HepG2 (cell line): ENCODE results near the gene DOHH. TPM values are rescaled to one million over a fixed set of nuclear protein-coding genes. Genes with fewer than 3 reads are reported as not detected.
A peak's percentile ranks its signal among the peaks of the same experiment; 100 is the strongest.

Experiments
- ATAC-seq: fragments of 200-7000 bp; cut with Tn5 transposase; 3 replicates; pipeline ENCODE4 v1.9.1; 2020; ENCODE audit warnings: mild to moderate bottlenecking, moderate library complexity
- BruUV-seq: library from RNA; stranded (reverse); fragments of 400-500 nt; replicated peaks from 2 replicates; lab custom pipeline; 2021; lab: Mats Ljungman, UMichigan
- CTCF ChIA-PET: fragments of 300-600 bp; formaldehyde crosslinking; extraction: SDS; loops from one replicate; lab custom pipeline; 2021; ENCODE audit warnings: low total read pairs, inconsistent platforms, low intra/inter-chr PET ratio; lab: Yijun Ruan, JAX
- POLR2A ChIA-PET: fragments of 350-600 bp; sonication (Branson Sonifier 250); formaldehyde crosslinking; loops from one replicate; lab custom pipeline; 2020; ENCODE audit warnings: antibody characterized with exemption, inconsistent platforms; lab: Yijun Ruan, JAX
- DNase-seq: peaks from one replicate; pipeline ENCODE4 v3.0.0-alpha.2; 2015; ENCODE audit warnings: low spot score
- FAIRE-seq: peaks from 3 replicates; lab custom pipeline; 2011; peaks lifted over from hg19 to GRCh38; lab: Jason Lieb, UNC
- H2AFZ ChIP-seq: one replicate; pipeline ENCODE4 v1.6.1; 2011; ENCODE audit warnings: low read length, inconsistent platforms
- H3K27ac ChIP-seq: fragments of 300-600 bp; 3 replicates; pipeline ENCODE4 v1.8.0; 2011; ENCODE audit warnings: mixed run types, mild to moderate bottlenecking, mixed read lengths, low read length, inconsistent platforms; ENCODE audit not compliant: insufficient read depth; ENCODE audit errors: extremely low read length
- H3K27me3 ChIP-seq, 2 experiments: fragments of 200-600 bp in 1 of 2; 2 replicates in 1 of 2; 3 replicates in 1 of 2; pipeline versions ENCODE4 v1.6.0 to v1.8.0; 2011; ENCODE audit warnings: low read length in 2 of 2, mild to moderate bottlenecking in 2 of 2, moderate library complexity in 2 of 2, inconsistent platforms in 1 of 2; ENCODE audit not compliant: insufficient read depth in 2 of 2, control insufficient read depth in 1 of 2
- H3K36me3 ChIP-seq, 2 experiments: fragments of 200-600 bp in 1 of 2; replicated peaks in 1 of 2; 2 replicates in 1 of 2; 3 replicates in 1 of 2; pipeline versions ENCODE4 v1.5.1 to v1.8.0; 2011; ENCODE audit warnings: low read length in 2 of 2, inconsistent platforms in 1 of 2; ENCODE audit not compliant: insufficient read depth in 2 of 2, control insufficient read depth in 1 of 2
- H3K4me1 ChIP-seq: 2 replicates; pipeline ENCODE4 v1.5.1; 2012; ENCODE audit warnings: low read length, inconsistent platforms; ENCODE audit not compliant: insufficient read depth
- H3K4me2 ChIP-seq: 2 replicates; pipeline ENCODE4 v1.6.0; 2011; ENCODE audit warnings: low read depth, low read length, inconsistent platforms
- H3K4me3 ChIP-seq, 3 experiments: fragments of 200-600 bp in 1 of 3; sonication (generic), shearing (Covaris generic) in 1 of 3; replicated peaks in 1 of 3; 2 replicates each; pipeline ENCODE4 v1.5.1; 2011 to 2016; ENCODE audit warnings: low read length in 3 of 3, inconsistent platforms in 2 of 3, low read depth in 2 of 3, mild to moderate bottlenecking in 2 of 3, control low read depth in 1 of 3, mixed read lengths in 1 of 3; ENCODE audit not compliant: insufficient read depth in 1 of 3
- H3K79me2 ChIP-seq: one replicate; pipeline ENCODE4 v1.6.1; 2011; ENCODE audit warnings: low read length, inconsistent platforms; ENCODE audit not compliant: insufficient read depth
- H3K9ac ChIP-seq: 2 replicates; pipeline ENCODE4 v1.6.0; 2011; ENCODE audit warnings: mild to moderate bottlenecking, low read depth, low read length, inconsistent platforms; ENCODE audit not compliant: insufficient read depth
- H3K9me3 ChIP-seq: 2 replicates; pipeline ENCODE4 v1.5.1; 2012; ENCODE audit warnings: mild to moderate bottlenecking, low read length
- H4K20me1 ChIP-seq: 2 replicates; pipeline ENCODE4 v1.6.0; 2011; ENCODE audit warnings: inconsistent platforms, mild to moderate bottlenecking, low read length, moderate library complexity; ENCODE audit not compliant: insufficient read depth
- AGO2 ChIP-seq: fragments of 200-400 bp; formaldehyde crosslinking; optimal IDR thresholded peaks from 2 replicates; pipeline ENCODE3; 2017; ENCODE audit warnings: mild to moderate bottlenecking, low read depth, low read length, moderate library complexity
- CTCF ChIP-seq: sonication (generic); formaldehyde crosslinking; IDR thresholded peaks from 2 replicates; pipeline ENCODE4 v1.5.0; 2020; ENCODE audit warnings: mild to moderate bottlenecking, missing genetic modification reagents, moderate library complexity
- KAT7 ChIP-seq: IDR thresholded peaks from 2 replicates; pipeline ENCODE4 v1.6.1; 2018; ENCODE audit warnings: borderline replicate concordance, missing compliant biosample characterization
- NFATC3 ChIP-seq: sonication (generic); formaldehyde crosslinking; IDR thresholded peaks from 2 replicates; pipeline ENCODE4 v1.5.1; 2020; ENCODE audit warnings: mild to moderate bottlenecking, missing genetic modification reagents
- ZC3H13 ChIP-seq: sonication (generic); formaldehyde crosslinking; IDR thresholded peaks from 2 replicates; pipeline ENCODE4 v1.8.1; 2023; ENCODE audit warnings: mild to moderate bottlenecking, missing genetic modification reagents, moderate library complexity
- ZNF530 ChIP-seq: sonication (generic); formaldehyde crosslinking; IDR thresholded peaks from 2 replicates; pipeline ENCODE4 v1.5.0; 2020; ENCODE audit warnings: low read depth, mild to moderate bottlenecking, missing genetic modification reagents
- ZNF652 ChIP-seq: IDR thresholded peaks from 2 replicates; pipeline ENCODE4 v1.6.1; 2016; ENCODE audit warnings: low read depth, borderline replicate concordance
- ZNF766 ChIP-seq: sonication (generic); formaldehyde crosslinking; IDR thresholded peaks from 2 replicates; pipeline ENCODE4 v1.5.0; 2020; ENCODE audit warnings: missing genetic modification reagents, borderline replicate concordance
- WGBS: methylation state at CpG from one replicate; pipeline ENCODE4 v1.1.6; 2017; ENCODE audit warnings: low lambda C conversion rate; 5-methylcytosine and 5-hydroxymethylcytosine counted together
- in situ Hi-C: cut with HindIII; loops from 2 replicates; pipeline ENCODE4 v1.10.0; 2017; ENCODE audit warnings: low pct_unique_long_range_greater_than_20kb; ENCODE audit not compliant: extremely low pct_ligation_motif_present
- intact Hi-C: fragments of 100-400 bp; cut with micrococcal nuclease; formaldehyde crosslinking; loops from one replicate; pipeline ENCODE4 v1.10.0; 2022; ENCODE audit not compliant: unreplicated experiment
- polyA plus RNA-seq, 8 experiments: library from polyadenylated mRNA; depleted of rRNA in 3 of 8; stranded (reverse) in 7 of 8; unstranded in 1 of 8; fragments of >200 nt; fragmentation: Illumina TruSeq in 4 of 8; extraction: Trizol in 4 of 8; gene quantifications; 2 replicates each; pipeline versions ENCODE4 v1.2.1 to v1.2.3, GENCODE V29; 2011 to 2016; ENCODE audit warnings: low read depth in 4 of 8, missing spikeins in 1 of 8, mixed read lengths in 1 of 8; ENCODE audit not compliant: insufficient read depth in 1 of 8
- total RNA-seq, 5 experiments: library from RNA; depleted of rRNA; stranded (reverse); fragments of >200 nt; fragmentation: Illumina TruSeq; extraction: Trizol; gene quantifications; 2 replicates each; pipeline ENCODE4 v1.2.3, GENCODE V29; 2016; ENCODE audit warnings: low read depth in 1 of 5

Gene DOHH
- total and polyA plus RNA-seq, 2 of the 13 experiments (the other 11 are each of a cell fraction or from before 2014, with no cell fraction given): 3.5 to 13.7 TPM

GRCh38 chr19:3544742-3545668 lies 44.5 kb upstream of the DOHH start (continued):
- TF ChIP-seq NFATC3 (CRISPR knock-in tag): no peak
- no peak for TF ChIP-seq ZC3H13 (CRISPR knock-in tag)
- TF ChIP-seq ZNF530 (CRISPR knock-in tag): no peak
- TF ChIP-seq CTCF: peak; percentile 95
- no peak for TF ChIP-seq ZNF766 (CRISPR knock-in tag)
- no peak for TF ChIP-seq ZNF652 (CRISPR knock-in tag)
- TF ChIP-seq, all 625 proteins: peak for 44

GRCh38 chr19:3544058-3544376 lies 43.5 kb upstream of the DOHH start:
- Histone ChIP-seq H3K36me3 (peaks cover 3 to 10% of the 10 kb centered on the region in 2 experiments; a peak in 3 of 5 replicates), H4K20me1 (no peaks in the 10 kb centered on the region; the same call in 1 of the 2 replicates), H3K9me3 (no peaks in the 10 kb centered on the region), H3K79me2 (no peaks in the 10 kb centered on the region), H3K9ac (no peak overlapping the region), H2AFZ (no peak overlapping the region), H3K27ac (no peak overlapping the region), H3K4me1 (no peaks in the 10 kb centered on the region), H3K4me3 (no peak overlapping the region), H3K27me3 (no peaks in the 10 kb centered on the region), H3K4me2 (no peak overlapping the region)
- ATAC-seq (no peak), DNase-seq (no peak), FAIRE-seq (no peak)
- WGBS: 95% methylated on average over 4 of the region's 9 CpGs
- POLR2A ChIA-PET: no interaction called here
- TF ChIP-seq AGO2 (peak; percentile 26), KAT7 (CRISPR knock-in tag) (no peak)
- intact Hi-C loops (no loop called here), in situ Hi-C loops (no loop called here)
- no TSS peak for BruUV-seq
- CTCF ChIA-PET: interaction anchor here (2.3 kb wide), 1 partner anchor 31 kb away, joined by 14 read pairs; no protein-coding TSS in a partner anchor
